HCT116 (cell line): ENCODE data around the gene DCP1B. TPM values are rescaled to one million over a fixed set of nuclear protein-coding genes. Genes with fewer than 3 reads are reported as not detected.

Source experiments
- ATAC-seq: fragments of 200-7000 bp; cut with Tn5 transposase; 2 replicates; pipeline ENCODE4 v1.9.1; 2020; ENCODE audit warnings: mild to moderate bottlenecking, moderate library complexity
- BruUV-seq: library from RNA; stranded (reverse); fragments of 400-500 nt; replicated peaks from 2 replicates; lab custom pipeline; 2021; lab: Mats Ljungman, UMichigan
- CTCF ChIA-PET: fragments of 300-600 bp; sonication (Branson Sonifier 250); formaldehyde crosslinking; loops from one replicate; lab custom pipeline; 2021; ENCODE audit warnings: antibody characterized with exemption; lab: Charles Lee
- POLR2A ChIA-PET: fragments of 300-600, 350-600 bp; sonication (Branson Sonifier 250); formaldehyde crosslinking; loops from one replicate; lab custom pipeline; 2021; ENCODE audit warnings: antibody characterized with exemption; lab: Charles Lee
- RAD21 ChIA-PET, 2 experiments: fragments of 300-600 bp; sonication (Branson Sonifier 250); formaldehyde crosslinking; loops; one replicate each; lab custom pipeline; 2023; ENCODE audit warnings: low total read pairs in 2 of 2; ENCODE audit not compliant: uncharacterized antibody in 2 of 2, unreplicated experiment in 2 of 2, low non-redundant PET in 1 of 2; lab: Charles Lee
- DNase-seq: peaks from one replicate; pipeline ENCODE4 v3.0.0-alpha.2; 2010; ENCODE audit warnings: low read depth, low spot score
- H2AFZ ChIP-seq: fragments of 200-600 bp; shearing (Covaris generic), sonication (generic); 2 replicates; pipeline ENCODE4 v1.6.1; 2017; ENCODE audit warnings: low read depth, mixed run types, mixed read lengths, antibody characterized with exemption, low read length; ENCODE audit not compliant: poor library complexity, severe bottlenecking
- H3K27ac ChIP-seq: 2 replicates; pipeline ENCODE4 v1.5.1; 2012; ENCODE audit warnings: low read depth, low read length
- H3K27me3 ChIP-seq: fragments of 200-600 bp; sonication (generic); 2 replicates; pipeline ENCODE4 v1.6.1; 2016; ENCODE audit warnings: mixed run types, low read length, mixed read lengths; ENCODE audit not compliant: insufficient read depth
- H3K36me3 ChIP-seq, 2 experiments: fragments of 200-500 bp in 1 of 2; fragments of 200-600 bp in 1 of 2; sonication (Bioruptor generic) in 1 of 2; sonication (generic) in 1 of 2; 2 replicates each; pipeline versions ENCODE4 v1.5.1 to v1.6.1; 2014 to 2016; ENCODE audit warnings: low read length in 2 of 2, inconsistent platforms in 1 of 2, mixed read lengths in 1 of 2, mixed run types in 1 of 2; ENCODE audit not compliant: insufficient read depth in 2 of 2, control insufficient read depth in 1 of 2
- H3K4me1 ChIP-seq, 2 experiments: fragments of 200-600 bp in 1 of 2; sonication (generic) in 1 of 2; 2 replicates each; pipeline versions ENCODE4 v1.5.1 to v1.6.1; 2012 to 2017; ENCODE audit warnings: low read length in 2 of 2, inconsistent platforms in 1 of 2, mild to moderate bottlenecking in 1 of 2, mixed read lengths in 1 of 2, mixed run types in 1 of 2, moderate library complexity in 1 of 2; ENCODE audit not compliant: insufficient read depth in 2 of 2, control insufficient read depth in 1 of 2
- H3K4me2 ChIP-seq: fragments of 200-600 bp; sonication (generic); 2 replicates; pipeline ENCODE4 v1.6.1; 2017; ENCODE audit warnings: mixed run types, low read length, mixed read lengths
- H3K4me3 ChIP-seq, 2 experiments: fragments of 200-600 bp in 1 of 2; sonication (generic) in 1 of 2; replicated peaks in 1 of 2; 2 replicates each; pipeline ENCODE4 v1.5.1; 2011 to 2016; ENCODE audit warnings: low read length in 2 of 2, control low read depth in 1 of 2, low read depth in 1 of 2, mild to moderate bottlenecking in 1 of 2, mixed read lengths in 1 of 2, mixed run types in 1 of 2
- H3K79me2 ChIP-seq: fragments of 200-600 bp; sonication (generic); 2 replicates; pipeline ENCODE4 v1.6.1; 2017; ENCODE audit warnings: mild to moderate bottlenecking, mixed run types, low read length, moderate library complexity, mixed read lengths; ENCODE audit not compliant: insufficient read depth
- H3K9ac ChIP-seq: fragments of 200-600 bp; sonication (generic); 2 replicates; pipeline ENCODE4 v1.6.1; 2016; ENCODE audit warnings: low read length, mixed read lengths
- H3K9me2 ChIP-seq: fragments of 200-600 bp; sonication (generic), shearing (Covaris generic); 2 replicates; pipeline ENCODE4 v1.6.1; 2017; ENCODE audit warnings: mixed run types, mild to moderate bottlenecking, moderate library complexity; ENCODE audit not compliant: insufficient read depth
- H3K9me3 ChIP-seq, 2 experiments: fragments of 200-500 bp in 1 of 2; fragments of 200-600 bp in 1 of 2; sonication (Bioruptor generic) in 1 of 2; sonication (generic) in 1 of 2; 2 replicates each; pipeline ENCODE4 v1.6.1; 2014 to 2017; ENCODE audit warnings: low read length in 2 of 2, mixed read lengths in 2 of 2, inconsistent platforms in 1 of 2, low read depth in 1 of 2, mild to moderate bottlenecking in 1 of 2, mixed run types in 1 of 2, moderate library complexity in 1 of 2; ENCODE audit not compliant: control insufficient read depth in 1 of 2, insufficient read depth in 1 of 2
- H4K20me1 ChIP-seq: fragments of 200-600 bp; sonication (generic), shearing (Covaris generic); 2 replicates; pipeline ENCODE4 v1.6.1; 2017; ENCODE audit warnings: mixed run types, mild to moderate bottlenecking, moderate library complexity; ENCODE audit not compliant: insufficient read depth
- ATF3 ChIP-seq: IDR thresholded peaks from 2 replicates; pipeline ENCODE4 v1.6.1; 2012
- CBX3 ChIP-seq: IDR thresholded peaks from 2 replicates; pipeline ENCODE4 v1.6.1; 2012; ENCODE audit warnings: low read depth
- CEBPB ChIP-seq: IDR thresholded peaks from 2 replicates; pipeline ENCODE4 v1.6.1; 2012; ENCODE audit warnings: low read depth
- EGR1 ChIP-seq: IDR thresholded peaks from 2 replicates; pipeline ENCODE4 v1.6.1; 2012; ENCODE audit warnings: low read depth
- ELF1 ChIP-seq: IDR thresholded peaks from 2 replicates; pipeline ENCODE4 v1.6.1; 2012; ENCODE audit warnings: low read depth, borderline replicate concordance
- EZH2phosphoT487 ChIP-seq: fragments of 200-600 bp; IDR thresholded peaks from 2 replicates; pipeline ENCODE4 v1.6.1; 2018; ENCODE audit warnings: antibody characterized with exemption, borderline replicate concordance
- FOSL1 ChIP-seq: IDR thresholded peaks from 2 replicates; pipeline ENCODE4 v1.6.1; 2012; ENCODE audit warnings: low read depth
- JUND ChIP-seq: IDR thresholded peaks from 2 replicates; pipeline ENCODE4 v1.6.1; 2012
- MAX ChIP-seq: IDR thresholded peaks from 2 replicates; pipeline ENCODE4 v1.6.1; 2012
- POLR2A ChIP-seq: IDR thresholded peaks from 2 replicates; pipeline ENCODE4 v1.7.0; 2011; ENCODE audit warnings: borderline replicate concordance; ENCODE audit not compliant: insufficient read depth, insufficient read length; ENCODE audit errors: extremely low read depth
- POLR2AphosphoS5 ChIP-seq: IDR thresholded peaks from 2 replicates; pipeline ENCODE4 v1.6.1; 2011; ENCODE audit warnings: mild to moderate bottlenecking, low read depth, low read length, moderate library complexity
- RAD21 ChIP-seq: IDR thresholded peaks from 2 replicates; pipeline ENCODE4 v1.6.1; 2012; ENCODE audit warnings: low read depth, mild to moderate bottlenecking
- SIN3A ChIP-seq: IDR thresholded peaks from 2 replicates; pipeline ENCODE4 v1.6.1; 2012; ENCODE audit warnings: low read depth
- SP1 ChIP-seq: IDR thresholded peaks from 2 replicates; pipeline ENCODE4 v1.6.1; 2012; ENCODE audit warnings: low read depth
- TCF7L2 ChIP-seq: IDR thresholded peaks from 2 replicates; pipeline ENCODE4 v1.7.0; 2011; ENCODE audit warnings: borderline replicate concordance, inconsistent platforms; ENCODE audit not compliant: insufficient read depth, insufficient read length; ENCODE audit errors: extremely low read depth
- YY1 ChIP-seq: IDR thresholded peaks from 2 replicates; pipeline ENCODE4 v1.6.1; 2011; ENCODE audit warnings: low read length, low read depth, moderate library complexity, mild to moderate bottlenecking; ENCODE audit not compliant: insufficient replicate concordance; ENCODE audit errors: extremely low read depth
- ZFX ChIP-seq: fragments of 450-650 bp; IDR thresholded peaks from 2 replicates; pipeline ENCODE4 v1.6.1; 2017
- ZNF274 ChIP-seq: fragments of 200-500 bp; sonication (Bioruptor generic); IDR thresholded peaks from 2 replicates; pipeline ENCODE4 v1.6.1; 2014; ENCODE audit warnings: mild to moderate bottlenecking, low read depth, low read length, inconsistent platforms
- intact Hi-C: fragments of 100-400 bp; cut with micrococcal nuclease; formaldehyde crosslinking; loops from 2 replicates; pipeline ENCODE4 v1.10.0; 2022
- total RNA-seq: library from RNA; stranded (reverse); gene quantifications from one replicate; pipeline ENCODE4 v1.2.1, GENCODE V29; 2021; ENCODE audit not compliant: unreplicated experiment
- TF ChIP-seq, protein P1 (sequence below), 3 experiments: fragments of 200-600 bp in 1 of 3; sonication (generic) in 1 of 3; IDR thresholded peaks in 2 of 3; conservative IDR thresholded peaks in 1 of 3; 2 replicates each; pipeline ENCODE4 v1.5.1; 2012 to 2017; ENCODE audit warnings: low read depth in 2 of 3, low read length in 2 of 3, antibody characterized with exemption in 1 of 3, borderline replicate concordance in 1 of 3, control low read depth in 1 of 3, mild to moderate bottlenecking in 1 of 3, mixed read lengths in 1 of 3, mixed run types in 1 of 3, moderate library complexity in 1 of 3; ENCODE audit not compliant: insufficient read depth in 1 of 3
- TF ChIP-seq, protein P2 (sequence below): IDR thresholded peaks from 2 replicates; pipeline ENCODE4 v1.6.1; 2012; ENCODE audit warnings: low read depth

The DCP1B gene
- total RNA-seq, 1 experiment from 2014 or later = 13.8 TPM

- DNase-seq = no peak
- H4K20me1 ChIP-seq = no peaks in the 10 kb centered on the region
- no peak overlapping the region for H3K4me2 ChIP-seq
- BruUV-seq = no TSS peak
- no peak overlapping the region for H2AFZ ChIP-seq
- no peak overlapping the region for H3K4me3 ChIP-seq
- H3K27me3 ChIP-seq = no peaks in the 10 kb centered on the region
- no peaks in the 10 kb centered on the region for H3K9me2 ChIP-seq
- ATAC-seq = no peak
- H3K36me3 ChIP-seq = no peaks in the 10 kb centered on the region
- TF ChIP-seq MAX (no peak), ZNF274 (no peak), FOSL1 (no peak), TCF7L2 (no peak), RAD21 (no peak), SP1 (no peak), CEBPB (no peak), CBX3 (no peak), EZH2phosphoT487 (no peak), JUND (no peak), POLR2A (no peak), POLR2AphosphoS5 (no peak), ELF1 (no peak), ZFX (no peak), EGR1 (no peak), YY1 (no peak), SIN3A (no peak), ATF3 (no peak)
- TF ChIP-seq, protein P1, sequence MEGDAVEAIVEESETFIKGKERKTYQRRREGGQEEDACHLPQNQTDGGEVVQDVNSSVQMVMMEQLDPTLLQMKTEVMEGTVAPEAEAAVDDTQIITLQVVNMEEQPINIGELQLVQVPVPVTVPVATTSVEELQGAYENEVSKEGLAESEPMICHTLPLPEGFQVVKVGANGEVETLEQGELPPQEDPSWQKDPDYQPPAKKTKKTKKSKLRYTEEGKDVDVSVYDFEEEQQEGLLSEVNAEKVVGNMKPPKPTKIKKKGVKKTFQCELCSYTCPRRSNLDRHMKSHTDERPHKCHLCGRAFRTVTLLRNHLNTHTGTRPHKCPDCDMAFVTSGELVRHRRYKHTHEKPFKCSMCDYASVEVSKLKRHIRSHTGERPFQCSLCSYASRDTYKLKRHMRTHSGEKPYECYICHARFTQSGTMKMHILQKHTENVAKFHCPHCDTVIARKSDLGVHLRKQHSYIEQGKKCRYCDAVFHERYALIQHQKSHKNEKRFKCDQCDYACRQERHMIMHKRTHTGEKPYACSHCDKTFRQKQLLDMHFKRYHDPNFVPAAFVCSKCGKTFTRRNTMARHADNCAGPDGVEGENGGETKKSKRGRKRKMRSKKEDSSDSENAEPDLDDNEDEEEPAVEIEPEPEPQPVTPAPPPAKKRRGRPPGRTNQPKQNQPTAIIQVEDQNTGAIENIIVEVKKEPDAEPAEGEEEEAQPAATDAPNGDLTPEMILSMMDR (IDR thresholded peaks at IDR 0.05 in 2 of 3, conservative IDR thresholded peaks at IDR 0.05 in 1 of 3; ENCODE audit: borderline replicate concordance in 1 of 3, insufficient read depth in 1 of 3, low read depth in 2 of 3, low read length in 2 of 3) = no peak
- TF ChIP-seq, protein P2, sequence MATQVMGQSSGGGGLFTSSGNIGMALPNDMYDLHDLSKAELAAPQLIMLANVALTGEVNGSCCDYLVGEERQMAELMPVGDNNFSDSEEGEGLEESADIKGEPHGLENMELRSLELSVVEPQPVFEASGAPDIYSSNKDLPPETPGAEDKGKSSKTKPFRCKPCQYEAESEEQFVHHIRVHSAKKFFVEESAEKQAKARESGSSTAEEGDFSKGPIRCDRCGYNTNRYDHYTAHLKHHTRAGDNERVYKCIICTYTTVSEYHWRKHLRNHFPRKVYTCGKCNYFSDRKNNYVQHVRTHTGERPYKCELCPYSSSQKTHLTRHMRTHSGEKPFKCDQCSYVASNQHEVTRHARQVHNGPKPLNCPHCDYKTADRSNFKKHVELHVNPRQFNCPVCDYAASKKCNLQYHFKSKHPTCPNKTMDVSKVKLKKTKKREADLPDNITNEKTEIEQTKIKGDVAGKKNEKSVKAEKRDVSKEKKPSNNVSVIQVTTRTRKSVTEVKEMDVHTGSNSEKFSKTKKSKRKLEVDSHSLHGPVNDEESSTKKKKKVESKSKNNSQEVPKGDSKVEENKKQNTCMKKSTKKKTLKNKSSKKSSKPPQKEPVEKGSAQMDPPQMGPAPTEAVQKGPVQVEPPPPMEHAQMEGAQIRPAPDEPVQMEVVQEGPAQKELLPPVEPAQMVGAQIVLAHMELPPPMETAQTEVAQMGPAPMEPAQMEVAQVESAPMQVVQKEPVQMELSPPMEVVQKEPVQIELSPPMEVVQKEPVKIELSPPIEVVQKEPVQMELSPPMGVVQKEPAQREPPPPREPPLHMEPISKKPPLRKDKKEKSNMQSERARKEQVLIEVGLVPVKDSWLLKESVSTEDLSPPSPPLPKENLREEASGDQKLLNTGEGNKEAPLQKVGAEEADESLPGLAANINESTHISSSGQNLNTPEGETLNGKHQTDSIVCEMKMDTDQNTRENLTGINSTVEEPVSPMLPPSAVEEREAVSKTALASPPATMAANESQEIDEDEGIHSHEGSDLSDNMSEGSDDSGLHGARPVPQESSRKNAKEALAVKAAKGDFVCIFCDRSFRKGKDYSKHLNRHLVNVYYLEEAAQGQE = no peak
- intact Hi-C loops = no loop called here
- CTCF ChIA-PET = no interaction called here
- H3K9ac ChIP-seq = no peak overlapping the region
- H3K79me2 ChIP-seq = no peaks in the 10 kb centered on the region
- POLR2A ChIA-PET = no interaction called here
- RAD21 ChIA-PET = no interaction called here
- H3K27ac ChIP-seq = no peak overlapping the region
- H3K9me3 ChIP-seq = peaks cover 10 to 15% of the 10 kb centered on the region in 2 experiments; a peak in 2 of 4 replicates
- no peaks in the 10 kb centered on the region for H3K4me1 ChIP-seq
Measured at GRCh38 chr12:1904875-1905274, 99.4 kb downstream of the DCP1B start.
